Right lobe of liver (tissue), 4 donors: ENCODE results near the gene HES4.

Source experiments
- CTCF ChIP-seq, 4 donors: fragments of 200-600 bp in 3 of 4; fragments of 450-650 bp in 1 of 4; IDR thresholded peaks; one replicate each; pipeline versions ENCODE4 v1.5.1 to v1.8.0; 2016 to 2022; ENCODE audit warnings: antibody characterized with exemption in 4 of 4, mild to moderate bottlenecking in 2 of 4
- POLR2A ChIP-seq: fragments of 450-650 bp; IDR thresholded peaks from one replicate; pipeline ENCODE4 v1.6.1; 2017; ENCODE audit warnings: antibody characterized with exemption, mild to moderate bottlenecking
- donor health status: DM: no; HTN: no; CAD: no.
- donor health status: DM: no; HTN: no; CAD: no.
- donor health status: DM: no; HTN: yes; CAD: no.

- no peak for TF ChIP-seq CTCF (IDR thresholded peaks at IDR 0.05)
- no peak for TF ChIP-seq POLR2A
These were observed 27.9 kb upstream of the HES4 start for GRCh38 chr1:1027791-1028190.
